K562 (cell line): ENCODE data around the gene IFI6. TPM values are rescaled to one million over a fixed set of nuclear protein-coding genes. Genes with fewer than 3 reads are reported as not detected.

Experiments
- BACH1 ChIP-seq: fragments of 200-800 bp; sonication (Bioruptor generic); IDR thresholded peaks from 2 replicates; pipeline ENCODE4 v1.6.1; 2016; ENCODE audit warnings: missing genetic modification characterization, missing compliant biosample characterization
- CREM ChIP-seq: IDR thresholded peaks from 2 replicates; pipeline ENCODE4 v1.6.1; 2014; ENCODE audit warnings: antibody characterized with exemption, low read depth
- DEAF1 ChIP-seq: fragments of 450-650 bp; formaldehyde crosslinking; IDR thresholded peaks from 2 replicates; pipeline ENCODE4 v1.4.0; 2020; ENCODE audit warnings: mild to moderate bottlenecking, moderate library complexity
- ESRRA ChIP-seq: fragments of 450-650 bp; IDR thresholded peaks from 2 replicates; pipeline ENCODE4 v1.6.1; 2014; ENCODE audit warnings: low read depth, mild to moderate bottlenecking, moderate library complexity, borderline replicate concordance
- EWSR1 ChIP-seq: fragments of 450-650 bp; IDR thresholded peaks from 2 replicates; pipeline ENCODE4 v1.6.1; 2018; ENCODE audit warnings: borderline replicate concordance, mild to moderate bottlenecking, low read depth, moderate library complexity; ENCODE audit not compliant: partially characterized antibody
- FOXK1 ChIP-seq: sonication (generic); formaldehyde crosslinking; IDR thresholded peaks from 2 replicates; pipeline ENCODE4 v1.8.0; 2022; ENCODE audit warnings: missing genetic modification reagents, mild to moderate bottlenecking, borderline replicate concordance
- HCFC1 ChIP-seq: IDR thresholded peaks from 2 replicates; pipeline ENCODE4 v1.6.1; 2012; ENCODE audit warnings: low read depth, low read length, improper control_type of control experiment
- MCM5 ChIP-seq: fragments of 450-650 bp; IDR thresholded peaks from 2 replicates; pipeline ENCODE4 v1.6.1; 2016; ENCODE audit warnings: low read depth
- MEF2D ChIP-seq: conservative IDR thresholded peaks from 2 replicates; pipeline ENCODE4 v1.6.1; 2016; ENCODE audit warnings: low read depth, missing genetic modification characterization, missing compliant biosample characterization
- NFYB ChIP-seq: IDR thresholded peaks from 2 replicates; pipeline ENCODE4 v1.6.1; 2011; ENCODE audit warnings: mild to moderate bottlenecking, moderate library complexity; ENCODE audit not compliant: insufficient read length; ENCODE audit errors: extremely low read depth
- NUFIP1 ChIP-seq: fragments of 450-650 bp; IDR thresholded peaks from 2 replicates; pipeline ENCODE4 v1.6.1; 2018; ENCODE audit not compliant: partially characterized antibody
- PCBP1 ChIP-seq: fragments of 200-400 bp; formaldehyde crosslinking; IDR thresholded peaks from 2 replicates; pipeline ENCODE4 v1.6.1; 2018; ENCODE audit warnings: mild to moderate bottlenecking, low read depth, low read length; ENCODE audit not compliant: poor library complexity, severe bottlenecking
- POLR3G ChIP-seq: IDR thresholded peaks from 2 replicates; pipeline ENCODE4 v1.6.1; 2011; ENCODE audit not compliant: insufficient read length, insufficient replicate concordance; ENCODE audit errors: extremely low read depth
- RFX7 ChIP-seq: fragments of 250-450 bp; sonication (Bioruptor Pico); IDR thresholded peaks from 2 replicates; pipeline ENCODE4 v1.5.1; 2021; ENCODE audit warnings: mild to moderate bottlenecking
- SPI1 ChIP-seq: IDR thresholded peaks from 2 replicates; pipeline ENCODE4 v1.6.1; 2011; ENCODE audit warnings: low read depth, low read length, control low read depth, borderline replicate concordance
- SRSF3 ChIP-seq: fragments of 200-400 bp; formaldehyde crosslinking; IDR thresholded peaks from 2 replicates; pipeline ENCODE4 v1.6.1; 2016; ENCODE audit warnings: mild to moderate bottlenecking, low read length, moderate library complexity; ENCODE audit not compliant: insufficient read depth
- SRSF7 ChIP-seq: fragments of 200-400 bp; formaldehyde crosslinking; optimal IDR thresholded peaks from 2 replicates; pipeline ENCODE3; 2017; ENCODE audit warnings: mild to moderate bottlenecking, low read depth, low read length
- TEAD4 ChIP-seq, 2 experiments: sonication (generic) in 1 of 2; formaldehyde crosslinking in 1 of 2; IDR thresholded peaks; 2 replicates each; pipeline versions ENCODE4 v1.6.1 to v1.8.0; 2012 to 2022; ENCODE audit warnings: borderline replicate concordance in 1 of 2, inconsistent platforms in 1 of 2, low read length in 1 of 2, mild to moderate bottlenecking in 1 of 2, missing genetic modification reagents in 1 of 2
- THAP7 ChIP-seq: fragments of 250-450 bp; sonication (Bioruptor Pico); IDR thresholded peaks from 2 replicates; pipeline ENCODE4 v1.5.0; 2021
- ZBTB1 ChIP-seq: sonication (generic); formaldehyde crosslinking; IDR thresholded peaks from 2 replicates; pipeline ENCODE4 v1.8.1; 2023; ENCODE audit warnings: missing genetic modification reagents, low read depth, mild to moderate bottlenecking, borderline replicate concordance
- ZFX ChIP-seq: sonication (generic); formaldehyde crosslinking; IDR thresholded peaks from 2 replicates; pipeline ENCODE4 v1.8.0; 2022; ENCODE audit warnings: mild to moderate bottlenecking, missing genetic modification reagents, moderate library complexity
- ZKSCAN1 ChIP-seq: fragments of 150-350 bp; IDR thresholded peaks from 2 replicates; pipeline ENCODE4 v1.6.1; 2016; ENCODE audit warnings: low read depth, low read length
- ZNF140 ChIP-seq: fragments of 250-450 bp; sonication (Bioruptor Pico); IDR thresholded peaks from 2 replicates; pipeline ENCODE4 v1.8.0; 2021; ENCODE audit warnings: moderate library complexity, mild to moderate bottlenecking, inconsistent platforms
- ZNF274 ChIP-seq: IDR thresholded peaks from 2 replicates; pipeline ENCODE4 v1.6.1; 2011; ENCODE audit warnings: low read depth, mild to moderate bottlenecking, low read length, moderate library complexity, borderline replicate concordance
- ZNF3 ChIP-seq: fragments of 250-450 bp; sonication (Bioruptor Pico); IDR thresholded peaks from 2 replicates; pipeline ENCODE4 v1.5.0; 2021; ENCODE audit warnings: mild to moderate bottlenecking, moderate library complexity
- ZNF347 ChIP-seq: fragments of 450-650 bp; formaldehyde crosslinking; IDR thresholded peaks from 2 replicates; pipeline ENCODE4 v1.4.0; 2020; ENCODE audit warnings: low read depth, mild to moderate bottlenecking, moderate library complexity
- ZNF444 ChIP-seq: fragments of 250-450 bp; sonication (Bioruptor Pico); IDR thresholded peaks from 2 replicates; pipeline ENCODE4 v1.4.0; 2020; ENCODE audit warnings: mild to moderate bottlenecking, moderate library complexity
- ZNF57 ChIP-seq: fragments of 450-650 bp; formaldehyde crosslinking; IDR thresholded peaks from 2 replicates; pipeline ENCODE4 v1.4.0; 2020; ENCODE audit warnings: mild to moderate bottlenecking, moderate library complexity
- polyA plus RNA-seq, 8 experiments: library from polyadenylated mRNA; depleted of rRNA in 4 of 8; stranded (reverse) in 5 of 8; unstranded in 3 of 8; fragments of >200 nt; fragmentation: Nextera tagmentation in 2 of 8; fragmentation: Illumina TruSeq in 1 of 8; extraction: Ambion mirVana in 2 of 8; extraction: Trizol in 1 of 8; gene quantifications; 2 replicates each; pipeline versions ENCODE4 v1.2.1 to v1.2.3, GENCODE V29; 2011 to 2014; ENCODE audit warnings: inconsistent platforms in 1 of 8, missing spikeins in 1 of 8
- total RNA-seq, 7 experiments: library from RNA; depleted of rRNA in 6 of 7; stranded (reverse); fragments of >200 nt in 6 of 7; fragmentation: Illumina TruSeq in 2 of 7; extraction: Trizol in 2 of 7; gene quantifications; 2 replicates each; pipeline versions ENCODE4 v1.2.1 to v1.2.3, GENCODE V29; 2011 to 2021; ENCODE audit warnings: low replicate concordance in 1 of 7

Gene IFI6
- total and polyA plus RNA-seq, 9 of the 15 experiments (the other 6 are each of a cell fraction or from before 2014, with no cell fraction given): 0.17 to 4.5 (median 2.2) TPM

DNA sequence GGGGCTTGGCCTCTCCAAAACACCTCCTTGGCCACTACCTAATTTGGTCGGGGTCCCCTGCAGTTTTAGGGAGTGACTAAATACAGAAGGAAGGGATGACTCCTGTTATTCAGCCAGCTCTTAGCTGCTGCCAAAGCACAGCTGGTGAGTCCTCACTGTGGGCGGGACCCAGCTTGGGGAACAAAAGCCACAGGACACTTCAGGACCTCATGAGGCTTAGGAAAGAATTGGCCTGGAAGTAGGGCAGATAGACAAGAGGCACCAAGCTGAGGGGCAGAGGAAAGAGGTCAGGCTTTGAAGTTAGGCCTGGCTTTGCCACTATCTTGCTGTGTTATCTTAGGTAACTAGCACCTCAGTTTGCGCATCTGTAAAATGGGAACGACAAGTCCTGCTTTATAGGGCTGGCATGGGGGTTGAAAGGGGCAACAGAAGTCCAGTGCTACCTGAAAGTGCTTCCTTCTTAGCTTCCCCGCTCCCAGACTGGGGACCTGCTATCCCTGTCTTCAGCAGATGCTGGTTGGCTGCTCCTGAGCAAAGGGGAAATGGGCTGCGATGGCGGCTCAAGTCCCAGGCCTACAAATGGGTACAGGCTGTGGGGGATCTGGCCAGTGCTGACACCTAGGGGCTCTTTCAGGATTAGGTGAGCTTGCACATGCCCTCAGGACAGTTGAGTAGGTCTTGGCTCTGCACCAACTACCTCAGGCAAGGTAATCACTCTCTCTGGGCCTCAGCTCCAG, 15.7 kb downstream of the IFI6 start (continued):
- TF ChIP-seq ZNF3 (CRISPR knock-in tag): no peak
- TF ChIP-seq DEAF1 (CRISPR knock-in tag): no peak
- no peak for TF ChIP-seq PCBP1
- TF ChIP-seq ZKSCAN1: no peak
- no peak for TF ChIP-seq POLR3G
- no peak for TF ChIP-seq TEAD4 (IDR thresholded peaks at IDR 0.05; ENCODE audit: low read length)
- TF ChIP-seq TEAD4 (CRISPR knock-in tag; IDR thresholded peaks at IDR 0.05; ENCODE audit: borderline replicate concordance): no peak
- TF ChIP-seq FOXK1 (CRISPR knock-in tag): 0 out of 2 replicates have a peak, but pooled peaks have one; percentile 38
- no peak for TF ChIP-seq RFX7
- TF ChIP-seq ZBTB1 (CRISPR knock-in tag): no peak
- no peak for TF ChIP-seq ZNF347 (CRISPR knock-in tag)
- 0 out of 2 replicates have a peak, but pooled peaks have one; percentile 38 for TF ChIP-seq ESRRA
- TF ChIP-seq NUFIP1: no peak
- no peak for TF ChIP-seq ZNF444 (CRISPR knock-in tag)
- no peak for TF ChIP-seq CREM
- no peak for TF ChIP-seq THAP7
- no peak for TF ChIP-seq ZNF57
- TF ChIP-seq ZFX (CRISPR knock-in tag): no peak
- TF ChIP-seq MCM5: no peak
- no peak for TF ChIP-seq HCFC1
- 0 out of 2 replicates have a peak, but pooled peaks have one; percentile 13 for TF ChIP-seq SPI1
- no peak for TF ChIP-seq SRSF3
- no peak for TF ChIP-seq NFYB
- no peak for TF ChIP-seq ZNF140 (CRISPR knock-in tag)
- no peak for TF ChIP-seq MEF2D (tag)
- TF ChIP-seq BACH1 (tag): no peak
- TF ChIP-seq ZNF274: no peak
- no peak for TF ChIP-seq EWSR1
- TF ChIP-seq SRSF7: no peak
